IMR-90 (cell line): ENCODE measurements around the gene PPRC1. TPM values are rescaled to one million over a fixed set of nuclear protein-coding genes. Genes with fewer than 3 reads are reported as not detected.

ENCODE experiments used
- ATAC-seq: fragments of 200-7000 bp; cut with Tn5 transposase; 2 replicates; pipeline ENCODE4 v1.9.1; 2020; ENCODE audit warnings: low read depth, mild to moderate bottlenecking, moderate library complexity
- BruUV-seq: library from RNA; stranded (reverse); fragments of 400-500 nt; replicated peaks from 2 replicates; lab custom pipeline; 2021; lab: Mats Ljungman, UMichigan
- CTCF ChIA-PET: fragments of 300-600 bp; formaldehyde crosslinking; extraction: SDS; loops from one replicate; lab custom pipeline; 2021; ENCODE audit warnings: antibody characterized with exemption; lab: Yijun Ruan, JAX
- POLR2A ChIA-PET: fragments of 300-600 bp; sonication (Branson Sonifier 250); formaldehyde crosslinking; loops from one replicate; lab custom pipeline; 2022; ENCODE audit warnings: antibody characterized with exemption; ENCODE audit not compliant: unreplicated experiment; lab: Charles Lee
- DNase-seq: peaks from one replicate; pipeline ENCODE4 v3.0.0; 2013
- H2AFZ ChIP-seq: replicated peaks from 2 replicates; pipeline ENCODE3; 2013; ENCODE audit warnings: low read length, mild to moderate bottlenecking; ENCODE audit not compliant: poor library complexity
- H2AK5ac ChIP-seq: 2 replicates; pipeline ENCODE4 v1.6.1; 2013; ENCODE audit warnings: low read depth, low read length, inconsistent platforms
- H2AK9ac ChIP-seq: replicated peaks from 2 replicates; pipeline ENCODE3; 2013; ENCODE audit warnings: mild to moderate bottlenecking, low read depth, low read length, moderate library complexity; ENCODE audit not compliant: poor library complexity
- H2BK120ac ChIP-seq: 2 replicates; pipeline ENCODE4 v1.6.1; 2013; ENCODE audit warnings: low read depth, low read length, inconsistent platforms
- H2BK15ac ChIP-seq: 3 replicates; pipeline ENCODE4 v1.6.1; 2013; ENCODE audit warnings: low read depth, low read length, inconsistent platforms
- H2BK20ac ChIP-seq: 2 replicates; pipeline ENCODE4 v1.6.1; 2013; ENCODE audit warnings: low read depth, mild to moderate bottlenecking, inconsistent platforms, low read length, moderate library complexity
- H2BK5ac ChIP-seq: 2 replicates; pipeline ENCODE4 v1.6.1; 2013; ENCODE audit warnings: mild to moderate bottlenecking, low read depth, low read length, inconsistent platforms; ENCODE audit not compliant: poor library complexity, severe bottlenecking
- H3K14ac ChIP-seq: replicated peaks from 2 replicates; pipeline ENCODE4 v1.6.1; 2013; ENCODE audit warnings: low read depth, low read length, inconsistent platforms
- H3K18ac ChIP-seq: 2 replicates; pipeline ENCODE4 v1.6.1; 2013; ENCODE audit warnings: low read depth, low read length, control low read depth
- H3K23ac ChIP-seq: 2 replicates; pipeline ENCODE4 v1.6.1; 2013; ENCODE audit warnings: low read depth, low read length, inconsistent platforms
- H3K27ac ChIP-seq: 2 replicates; pipeline ENCODE4 v1.5.1; 2013; ENCODE audit warnings: mild to moderate bottlenecking, control low read depth, low read length; ENCODE audit not compliant: insufficient read depth
- H3K27me3 ChIP-seq: 2 replicates; pipeline ENCODE4 v1.6.1; 2013; ENCODE audit warnings: low read length; ENCODE audit not compliant: control insufficient read depth, insufficient read depth
- H3K36me3 ChIP-seq: 2 replicates; pipeline ENCODE4 v1.6.1; 2013; ENCODE audit warnings: low read length, mixed read lengths; ENCODE audit not compliant: control insufficient read depth, insufficient read depth
- H3K4ac ChIP-seq: 2 replicates; pipeline ENCODE4 v1.6.1; 2013; ENCODE audit warnings: low read depth, low read length, inconsistent platforms
- H3K4me1 ChIP-seq: 2 replicates; pipeline ENCODE4 v1.6.1; 2013; ENCODE audit warnings: low read length, mixed read lengths; ENCODE audit not compliant: control insufficient read depth, insufficient read depth
- H3K4me2 ChIP-seq: 2 replicates; pipeline ENCODE4 v1.6.1; 2013; ENCODE audit warnings: low read depth, mild to moderate bottlenecking, control low read depth, low read length, moderate library complexity
- H3K4me3 ChIP-seq: 2 replicates; pipeline ENCODE4 v1.5.1; 2013; ENCODE audit warnings: low read depth, mild to moderate bottlenecking, control low read depth, low read length, moderate library complexity; ENCODE audit not compliant: insufficient read depth
- H3K56ac ChIP-seq: 2 replicates; pipeline ENCODE4 v1.6.1; 2013; ENCODE audit warnings: low read length, inconsistent platforms; ENCODE audit not compliant: insufficient read depth; ENCODE audit errors: extremely low read depth
- H3K79me1 ChIP-seq, 2 experiments: 2 replicates each; pipeline ENCODE4 v1.6.1; 2013; ENCODE audit warnings: low read length in 2 of 2, inconsistent platforms in 1 of 2, low read depth in 1 of 2
- H3K9ac ChIP-seq: 2 replicates; pipeline ENCODE4 v1.6.1; 2013; ENCODE audit warnings: low read depth, low read length, control low read depth
- H3K9me1 ChIP-seq: 2 replicates; pipeline ENCODE4 v1.6.1; 2013; ENCODE audit warnings: low read length, inconsistent platforms; ENCODE audit not compliant: insufficient read depth
- H3K9me3 ChIP-seq: 2 replicates; pipeline ENCODE4 v1.6.1; 2013; ENCODE audit warnings: low read length; ENCODE audit not compliant: control insufficient read depth, insufficient read depth
- H4K20me1 ChIP-seq: 2 replicates; pipeline ENCODE4 v1.6.1; 2013; ENCODE audit warnings: low read length, inconsistent platforms; ENCODE audit not compliant: insufficient read depth
- H4K5ac ChIP-seq: 2 replicates; pipeline ENCODE4 v1.6.1; 2013; ENCODE audit warnings: mild to moderate bottlenecking, low read depth, low read length, control low read depth
- H4K8ac ChIP-seq, 2 experiments: 2 replicates each; pipeline ENCODE4 v1.6.1; 2013; ENCODE audit warnings: low read depth in 2 of 2, low read length in 2 of 2, control low read depth in 1 of 2, inconsistent platforms in 1 of 2
- H4K91ac ChIP-seq: 2 replicates; pipeline ENCODE4 v1.6.1; 2013; ENCODE audit warnings: low read depth, low read length, inconsistent platforms; ENCODE audit not compliant: insufficient read depth
- BHLHE40 ChIP-seq: fragments of 150-350 bp; IDR thresholded peaks from 2 replicates; pipeline ENCODE4 v1.6.1; 2016; ENCODE audit warnings: mild to moderate bottlenecking, low read depth, low read length
- FOS ChIP-seq: fragments of 150-350 bp; IDR thresholded peaks from 2 replicates; pipeline ENCODE4 v1.6.1; 2016; ENCODE audit warnings: low read depth, low read length
- MAZ ChIP-seq: IDR thresholded peaks from 2 replicates; pipeline ENCODE4 v1.6.1; 2012; ENCODE audit warnings: low read depth, mild to moderate bottlenecking, low read length, improper control_type of control experiment, moderate library complexity, borderline replicate concordance
- NFE2L2 ChIP-seq: fragments of 150-350 bp; IDR thresholded peaks from 2 replicates; pipeline ENCODE4 v1.6.1; 2016; ENCODE audit warnings: low read depth, mild to moderate bottlenecking, low read length
- POLR2A ChIP-seq: IDR thresholded peaks from 2 replicates; pipeline ENCODE4 v1.6.1; 2012; ENCODE audit warnings: mild to moderate bottlenecking, low read depth, low read length
- RAD21 ChIP-seq: IDR thresholded peaks from 2 replicates; pipeline ENCODE4 v1.6.1; 2012; ENCODE audit warnings: low read length, improper control_type of control experiment
- RCOR1 ChIP-seq: IDR thresholded peaks from 2 replicates; pipeline ENCODE4 v1.6.1; 2012; ENCODE audit warnings: mild to moderate bottlenecking, low read length, improper control_type of control experiment; ENCODE audit not compliant: insufficient replicate concordance
- RFX5 ChIP-seq: IDR thresholded peaks from 2 replicates; pipeline ENCODE4 v1.8.0; 2012; ENCODE audit warnings: low read depth, mild to moderate bottlenecking, low read length, moderate library complexity
- SMC3 ChIP-seq: fragments of 150-350 bp; IDR thresholded peaks from 2 replicates; pipeline ENCODE4 v1.6.1; 2016; ENCODE audit warnings: low read depth, mild to moderate bottlenecking, antibody characterized with exemption, low read length, moderate library complexity
- USF2 ChIP-seq: fragments of 150-350 bp; IDR thresholded peaks from 2 replicates; pipeline ENCODE4 v1.6.1; 2017; ENCODE audit warnings: mild to moderate bottlenecking, antibody characterized with exemption, low read length, low read depth
- WGBS, 2 experiments: methylation state at CpG; one replicate each; pipeline versions ENCODE4 v1.1.5 to v1.1.7; 2013; ENCODE audit warnings: missing lambda C conversion rate in 2 of 2; ENCODE audit not compliant: insufficient read length in 1 of 2; ENCODE audit errors: extremely low coverage in 2 of 2; 5-methylcytosine and 5-hydroxymethylcytosine counted together
- dilution Hi-C: fragments of 300-500 bp; cut with HindIII; formaldehyde crosslinking; loops from one replicate; pipeline ENCODE4 v1.14.3; 2018; ENCODE audit warnings: low sequenced_read_pairs; ENCODE audit not compliant: unreplicated experiment
- in situ Hi-C: fragments of 300-500 bp; cut with MboI; formaldehyde crosslinking; loops from 3 replicates; pipeline ENCODE4 v1.14.3; 2019; ENCODE audit warnings: low sequenced_read_pairs, inconsistent platforms, mixed read lengths
- intact Hi-C: fragments of 100-400 bp; cut with micrococcal nuclease; formaldehyde crosslinking; loops from 2 replicates; pipeline ENCODE4 v1.10.0; 2022
- polyA plus RNA-seq, 3 experiments: library from polyadenylated mRNA; depleted of rRNA; stranded (reverse); fragments of >200 nt; gene quantifications; 2 replicates each; pipeline ENCODE4 v1.2.3, GENCODE V29; 2012; ENCODE audit warnings: low replicate concordance in 1 of 3
- total RNA-seq: library from RNA; depleted of rRNA; stranded (reverse); fragments of >200 nt; gene quantifications from 2 replicates; pipeline ENCODE4 v1.2.3, GENCODE V29; 2012
- TF ChIP-seq, protein P1 (sequence below): conservative IDR thresholded peaks from 2 replicates; pipeline ENCODE4 v1.5.1; 2012; ENCODE audit warnings: mild to moderate bottlenecking, low read depth, low read length, improper control_type of control experiment
- TF ChIP-seq, protein P2 (sequence below): fragments of 150-350 bp; IDR thresholded peaks from 2 replicates; pipeline ENCODE4 v1.6.1; 2016; ENCODE audit warnings: low read depth, mild to moderate bottlenecking, low read length, moderate library complexity, borderline replicate concordance

PPRC1 gene
- total and polyA plus RNA-seq, 2 of the 4 experiments (the other 2 are of a cell fraction): 11.8 to 38.7 TPM

GRCh38 chr10:102157224-102157623, 24.4 kb downstream of the PPRC1 start:
- no peak overlapping the region for H4K91ac ChIP-seq
- no peaks in the 10 kb centered on the region; the same call in 1 of the 2 replicates for H3K9me1 ChIP-seq
- H3K27me3 ChIP-seq: no peaks in the 10 kb centered on the region
- H2AK9ac ChIP-seq: no peak overlapping the region
- H3K9ac ChIP-seq: no peak overlapping the region
- BruUV-seq: no TSS peak
- H3K79me1 ChIP-seq: peaks cover 25 to 47% of the 10 kb centered on the region in 2 experiments
- peaks cover 40% of the 10 kb centered on the region for H4K20me1 ChIP-seq
- no peak overlapping the region for H2BK15ac ChIP-seq
- H3K23ac ChIP-seq: no peak overlapping the region
- DNase-seq (no peak), ATAC-seq (no peak)
- ChIA-PET CTCF (no interaction called here), POLR2A (no interaction called here)
- H3K4me3 ChIP-seq: no peak overlapping the region
- TF ChIP-seq MAZ (no peak), RFX5 (no peak), POLR2A (no peak), RCOR1 (no peak), RAD21 (no peak), USF2 (no peak), FOS (no peak), BHLHE40 (no peak), SMC3 (no peak), NFE2L2 (no peak)
- TF ChIP-seq, protein P1, sequence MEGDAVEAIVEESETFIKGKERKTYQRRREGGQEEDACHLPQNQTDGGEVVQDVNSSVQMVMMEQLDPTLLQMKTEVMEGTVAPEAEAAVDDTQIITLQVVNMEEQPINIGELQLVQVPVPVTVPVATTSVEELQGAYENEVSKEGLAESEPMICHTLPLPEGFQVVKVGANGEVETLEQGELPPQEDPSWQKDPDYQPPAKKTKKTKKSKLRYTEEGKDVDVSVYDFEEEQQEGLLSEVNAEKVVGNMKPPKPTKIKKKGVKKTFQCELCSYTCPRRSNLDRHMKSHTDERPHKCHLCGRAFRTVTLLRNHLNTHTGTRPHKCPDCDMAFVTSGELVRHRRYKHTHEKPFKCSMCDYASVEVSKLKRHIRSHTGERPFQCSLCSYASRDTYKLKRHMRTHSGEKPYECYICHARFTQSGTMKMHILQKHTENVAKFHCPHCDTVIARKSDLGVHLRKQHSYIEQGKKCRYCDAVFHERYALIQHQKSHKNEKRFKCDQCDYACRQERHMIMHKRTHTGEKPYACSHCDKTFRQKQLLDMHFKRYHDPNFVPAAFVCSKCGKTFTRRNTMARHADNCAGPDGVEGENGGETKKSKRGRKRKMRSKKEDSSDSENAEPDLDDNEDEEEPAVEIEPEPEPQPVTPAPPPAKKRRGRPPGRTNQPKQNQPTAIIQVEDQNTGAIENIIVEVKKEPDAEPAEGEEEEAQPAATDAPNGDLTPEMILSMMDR: no peak
- TF ChIP-seq, protein P2, sequence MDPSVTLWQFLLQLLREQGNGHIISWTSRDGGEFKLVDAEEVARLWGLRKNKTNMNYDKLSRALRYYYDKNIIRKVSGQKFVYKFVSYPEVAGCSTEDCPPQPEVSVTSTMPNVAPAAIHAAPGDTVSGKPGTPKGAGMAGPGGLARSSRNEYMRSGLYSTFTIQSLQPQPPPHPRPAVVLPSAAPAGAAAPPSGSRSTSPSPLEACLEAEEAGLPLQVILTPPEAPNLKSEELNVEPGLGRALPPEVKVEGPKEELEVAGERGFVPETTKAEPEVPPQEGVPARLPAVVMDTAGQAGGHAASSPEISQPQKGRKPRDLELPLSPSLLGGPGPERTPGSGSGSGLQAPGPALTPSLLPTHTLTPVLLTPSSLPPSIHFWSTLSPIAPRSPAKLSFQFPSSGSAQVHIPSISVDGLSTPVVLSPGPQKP: no peak
- intact Hi-C loops: no loop called here
- no peak overlapping the region for H3K18ac ChIP-seq
- no peak overlapping the region for H3K4me2 ChIP-seq
- no peak overlapping the region for H3K56ac ChIP-seq
- H3K14ac ChIP-seq: no peak overlapping the region
- no peak overlapping the region for H4K8ac ChIP-seq
- peaks cover 51% of the 10 kb centered on the region for H3K36me3 ChIP-seq
- WGBS, 2 experiments: 100% methylated on average over 3 of the region's 3 CpGs; no CpG with 5 or more reads in 1 of the 2 experiments
- dilution Hi-C loops: no loop called here
- no peak overlapping the region for H4K5ac ChIP-seq
- no peak overlapping the region for H3K4ac ChIP-seq
- no peaks in the 10 kb centered on the region for H3K9me3 ChIP-seq
- peaks cover 2% of the 10 kb centered on the region; the same call in 1 of the 2 replicates for H3K4me1 ChIP-seq
- no peak overlapping the region for H2BK20ac ChIP-seq
- no peak overlapping the region for H2BK120ac ChIP-seq
- in situ Hi-C loops: no loop called here
- H2BK5ac ChIP-seq: no peak overlapping the region
- no peak overlapping the region for H3K27ac ChIP-seq
- no peak overlapping the region for H2AFZ ChIP-seq
- H2AK5ac ChIP-seq: no peak overlapping the region
